Measurements from ENCODE around the gene MIB1. TPM values are rescaled to one million over a fixed set of nuclear protein-coding genes. Genes with fewer than 3 reads are reported as not detected.

MIB1 gene
- total RNA-seq, 2 experiments from 2014 or later, result 13.6 to 15.3 TPM

- H3K27ac ChIP-seq (ENCODE audit: low read depth in 1 of 2, low read length in 2 of 2), result no peak overlapping the region
- CTCF ChIA-PET, result interaction anchor here (0.8 kb wide), 1 partner anchor 11 kb away, joined by 4 read pairs; no protein-coding TSS in a partner anchor
- intact Hi-C loops (cut with DNase I, micrococcal nuclease), result no loop called here
These were observed 172.0 kb downstream of the MIB1 start for GRCh38 chr18:21912339-21913239.

GRCh38 chr18:21914739-21915319 lies 174.2 kb downstream of the MIB1 start:
- no peaks in the 10 kb centered on the region for H3K36me3 ChIP-seq (ENCODE audit: insufficient read depth, low read length)
- H3K4me1 ChIP-seq (ENCODE audit: insufficient read depth, low read length), result no peaks in the 10 kb centered on the region
- H3K36me3 Mint-ChIP-seq (ENCODE audit: low read depth), result no peaks in the 10 kb centered on the region
- H3K27ac Mint-ChIP-seq, result no peak overlapping the region
- H3K4me3 Mint-ChIP-seq, result no peak overlapping the region
- peaks cover 3% of the 10 kb centered on the region for H3K9me3 Mint-ChIP-seq
- no peak for TF ChIP-seq CTCF (IDR thresholded peaks at IDR 0.05)
- H3K9me3 ChIP-seq (ENCODE audit: control insufficient read depth in 1 of 2, insufficient read depth in 1 of 2, low read length in 2 of 2), result peaks cover 4 to 11% of the 10 kb centered on the region in 2 experiments
- H3K27me3 Mint-ChIP-seq, result peaks cover 23% of the 10 kb centered on the region
- peaks cover 2 to 5% of the 10 kb centered on the region in 2 experiments for H3K27me3 ChIP-seq (ENCODE audit: control insufficient read depth in 1 of 2, insufficient read depth in 2 of 2, low read length in 2 of 2)
- POLR2A ChIA-PET, result no interaction called here
- CTCF ChIA-PET, result no interaction called here
- no peak for DNase-seq
- ATAC-seq (ENCODE audit: poor library complexity), result no peak
- no peak overlapping the region for H3K27ac ChIP-seq (ENCODE audit: low read depth in 1 of 2, low read length in 2 of 2)
- no peaks in the 10 kb centered on the region for H3K4me1 Mint-ChIP-seq (ENCODE audit: low read depth)
- intact Hi-C loops (cut with DNase I, micrococcal nuclease), result no loop called here
- H3K4me3 ChIP-seq (ENCODE audit: low read length), result no peak overlapping the region

More at GRCh38 chr18:21912339-21913239, 172.0 kb downstream of the MIB1 start:
- DNase-seq (no peak), ATAC-seq (ENCODE audit: poor library complexity) (no peak)
- Mint-ChIP-seq H3K4me3 (no peak overlapping the region), H3K4me1 (ENCODE audit: low read depth) (no peaks in the 10 kb centered on the region), H3K36me3 (ENCODE audit: low read depth) (no peaks in the 10 kb centered on the region), H3K9me3 (no peaks in the 10 kb centered on the region), H3K27ac (no peak overlapping the region), H3K27me3 (peaks cover 28% of the 10 kb centered on the region)
- no peak overlapping the region for H3K4me3 ChIP-seq (ENCODE audit: low read length)
- peaks cover 5% of the 10 kb centered on the region in 2 experiments for H3K27me3 ChIP-seq (ENCODE audit: control insufficient read depth in 1 of 2, insufficient read depth in 2 of 2, low read length in 2 of 2)
- POLR2A ChIA-PET, result interaction anchor here (0.6 kb wide), 1 partner anchor 331 kb away, joined by 4 read pairs; no protein-coding TSS in a partner anchor
- TF ChIP-seq CTCF (IDR thresholded peaks at IDR 0.05), result no peak
- H3K36me3 ChIP-seq (ENCODE audit: insufficient read depth, low read length), result no peaks in the 10 kb centered on the region
- no peaks in the 10 kb centered on the region for H3K4me1 ChIP-seq (ENCODE audit: insufficient read depth, low read length)
- peaks cover 0 to 4% of the 10 kb centered on the region in 2 experiments for H3K9me3 ChIP-seq (ENCODE audit: control insufficient read depth in 1 of 2, insufficient read depth in 1 of 2, low read length in 2 of 2)

GRCh38 chr18:21915546-21915945 lies 175.0 kb downstream of the MIB1 start:
- ChIA-PET CTCF (no interaction called here), POLR2A (no interaction called here)
- no peak overlapping the region for H3K4me3 Mint-ChIP-seq
- no peak overlapping the region for H3K27ac Mint-ChIP-seq
- H3K4me1 Mint-ChIP-seq (ENCODE audit: low read depth), result no peaks in the 10 kb centered on the region
- peaks cover 2 to 5% of the 10 kb centered on the region in 2 experiments for H3K27me3 ChIP-seq (ENCODE audit: control insufficient read depth in 1 of 2, insufficient read depth in 2 of 2, low read length in 2 of 2)
- H3K36me3 Mint-ChIP-seq (ENCODE audit: low read depth), result no peaks in the 10 kb centered on the region
- peaks cover 4 to 11% of the 10 kb centered on the region in 2 experiments for H3K9me3 ChIP-seq (ENCODE audit: control insufficient read depth in 1 of 2, insufficient read depth in 1 of 2, low read length in 2 of 2)
- no peak for ATAC-seq (ENCODE audit: poor library complexity)
- peaks cover 3% of the 10 kb centered on the region for H3K9me3 Mint-ChIP-seq
- no peak overlapping the region for H3K27ac ChIP-seq (ENCODE audit: low read depth in 1 of 2, low read length in 2 of 2)
- peaks cover 21% of the 10 kb centered on the region for H3K27me3 Mint-ChIP-seq
- intact Hi-C loops (cut with DNase I, micrococcal nuclease), result no loop called here
- H3K36me3 ChIP-seq (ENCODE audit: insufficient read depth, low read length), result no peaks in the 10 kb centered on the region
- H3K4me1 ChIP-seq (ENCODE audit: insufficient read depth, low read length), result no peaks in the 10 kb centered on the region
- H3K4me3 ChIP-seq (ENCODE audit: low read length), result no peak overlapping the region
- DNase-seq, result no peak
- TF ChIP-seq CTCF (IDR thresholded peaks at IDR 0.05), result no peak
